ENCODE results near the gene PTPN11.

DNA sequence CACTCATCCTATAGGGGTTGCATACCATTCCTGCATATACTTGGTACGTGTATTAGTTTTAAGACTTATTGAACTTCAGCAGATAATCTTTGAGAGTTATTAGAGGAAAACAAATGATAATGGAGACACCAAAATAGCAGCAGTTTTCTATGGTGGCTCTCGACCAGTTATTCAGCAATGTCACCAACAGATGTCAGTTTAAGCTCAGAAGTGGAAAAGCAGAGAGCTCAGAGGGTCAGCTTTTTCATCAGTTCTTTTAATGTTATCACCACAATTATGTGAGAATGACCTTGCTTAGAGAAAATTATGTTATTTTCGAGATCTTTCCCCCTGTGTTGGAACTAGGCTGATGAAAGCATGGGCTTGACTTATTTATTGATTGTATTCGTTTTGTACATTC, 32.0 kb downstream of the PTPN11 start:
- TF ChIP-seq POLR2A (IDR thresholded peaks at IDR 0.05; ENCODE audit: low read depth, low read length) (no peak), TAF1 (IDR thresholded peaks at IDR 0.05; ENCODE audit: low read depth, low read length) (no peak), POU2F2 (IDR thresholded peaks at IDR 0.05; ENCODE audit: low read depth, low read length) (no peak), POLR2AphosphoS5 (IDR thresholded peaks at IDR 0.05; ENCODE audit: low read depth, low read length) (no peak)
